PC-3 (cell line): ENCODE measurements around the gene SLC10A4. TPM values are rescaled to one million over a fixed set of nuclear protein-coding genes. Genes with fewer than 3 reads are reported as not detected.

Experiments
- ATAC-seq: fragments of 200-7000 bp; cut with Tn5 transposase; 2 replicates; pipeline ENCODE4 v1.9.1; 2020; ENCODE audit warnings: mild to moderate bottlenecking, moderate library complexity
- BruUV-seq: library from RNA; stranded (reverse); fragments of 400-500 nt; replicated peaks from 2 replicates; lab custom pipeline; 2021; lab: Mats Ljungman, UMichigan
- CTCF ChIA-PET: fragments of 300-600 bp; sonication (Branson Sonifier 250); formaldehyde crosslinking; loops from one replicate; lab custom pipeline; 2022; ENCODE audit warnings: antibody characterized with exemption; lab: Charles Lee
- POLR2A ChIA-PET: fragments of 300-600 bp; sonication (Branson Sonifier 250); formaldehyde crosslinking; loops from one replicate; lab custom pipeline; 2022; ENCODE audit warnings: antibody characterized with exemption; ENCODE audit not compliant: unreplicated experiment; lab: Charles Lee
- DNase-seq: peaks from one replicate; pipeline ENCODE4 v3.0.0-alpha.2; 2015
- H2AFZ ChIP-seq: fragments of 300-600 bp; sonication (generic); 2 replicates; pipeline ENCODE4 v1.6.0; 2016; ENCODE audit warnings: antibody characterized with exemption, low read length
- H3F3A ChIP-seq: fragments of 300-600 bp; sonication (generic); one replicate; pipeline ENCODE4 v1.6.0; 2017; ENCODE audit warnings: antibody characterized with exemption, low read length, control low read depth, mild to moderate bottlenecking; ENCODE audit not compliant: unreplicated experiment
- H3K27ac ChIP-seq: fragments of 300-600 bp; sonication (generic); 2 replicates; pipeline ENCODE4 v1.5.1; 2016; ENCODE audit warnings: mild to moderate bottlenecking, low read length
- H3K27me3 ChIP-seq: fragments of 300-600 bp; sonication (generic); 2 replicates; pipeline ENCODE4 v1.6.1; 2016; ENCODE audit warnings: low read length, mixed read lengths
- H3K36me3 ChIP-seq: fragments of 300-600 bp; sonication (generic); 2 replicates; pipeline ENCODE4 v1.6.1; 2016; ENCODE audit warnings: low read depth, mixed run types, low read length, mixed read lengths
- H3K4me1 ChIP-seq: fragments of 300-600 bp; sonication (generic); 2 replicates; pipeline ENCODE4 v1.5.1; 2016; ENCODE audit warnings: low read length; ENCODE audit not compliant: insufficient read depth
- H3K4me2 ChIP-seq: fragments of 300-600 bp; sonication (generic); 2 replicates; pipeline ENCODE4 v1.6.0; 2016; ENCODE audit warnings: low read length
- H3K4me3 ChIP-seq: fragments of 300-600 bp; sonication (generic); 2 replicates; pipeline ENCODE4 v1.5.1; 2016; ENCODE audit warnings: mild to moderate bottlenecking, low read length, mixed read lengths
- H3K79me2 ChIP-seq: fragments of 300-600 bp; sonication (generic); 2 replicates; pipeline ENCODE4 v1.6.1; 2017; ENCODE audit warnings: low read length, mixed read lengths
- H3K9ac ChIP-seq: fragments of 300-600 bp; sonication (generic); 2 replicates; pipeline ENCODE4 v1.6.0; 2016; ENCODE audit warnings: mild to moderate bottlenecking, low read length
- H3K9me2 ChIP-seq: fragments of 300-600 bp; sonication (generic); replicated peaks from 2 replicates; pipeline ENCODE4 v1.6.1; 2016; ENCODE audit warnings: mixed run types, low read length, mixed read lengths
- H3K9me3 ChIP-seq: fragments of 300-600 bp; sonication (generic); 2 replicates; pipeline ENCODE4 v1.6.1; 2016; ENCODE audit warnings: low read length, mixed read lengths
- H4K20me1 ChIP-seq: fragments of 300-600 bp; sonication (generic); 2 replicates; pipeline ENCODE4 v1.6.1; 2016; ENCODE audit warnings: low read length, mixed read lengths
- EZH2 ChIP-seq: fragments of 300-600 bp; sonication (generic); IDR thresholded peaks from one replicate; pipeline ENCODE4 v1.6.1; 2017; ENCODE audit warnings: antibody characterized with exemption, mild to moderate bottlenecking, low read length; ENCODE audit not compliant: unreplicated experiment
- EZH2phosphoT487 ChIP-seq: fragments of 300-600 bp; sonication (generic); IDR thresholded peaks from 2 replicates; pipeline ENCODE4 v1.6.1; 2018; ENCODE audit warnings: mild to moderate bottlenecking, antibody characterized with exemption, low read length, borderline replicate concordance
- intact Hi-C: fragments of 100-400 bp; cut with micrococcal nuclease; formaldehyde crosslinking; loops from 2 replicates; pipeline ENCODE4 v1.9.0; 2023
- total RNA-seq: library from RNA; depleted of rRNA; stranded (reverse); fragments of >200 nt; gene quantifications from 2 replicates; pipeline ENCODE4 v1.2.3, GENCODE V29; 2014
- TF ChIP-seq, protein P1 (sequence below): fragments of 300-600 bp; sonication (generic); conservative IDR thresholded peaks from 2 replicates; pipeline ENCODE4 v1.5.1; 2017; ENCODE audit warnings: antibody characterized with exemption, low read depth, mild to moderate bottlenecking, low read length

The SLC10A4 gene
- total RNA-seq, 1 experiment from 2014 or later, result not detected

GRCh38 chr4:48490012-48490679 lies 7.0 kb downstream of the SLC10A4 start, which contains the start of gene ZAR1:
TSS of gene ZAR1 (plus strand) at chr4:48490252. CDS start at chr4:48490292, 40 bp downstream.
- intact Hi-C loops, result no loop called here
- no peaks in the 10 kb centered on the region for H4K20me1 ChIP-seq
- no TSS peak for BruUV-seq
- ChIA-PET POLR2A (no interaction called here), CTCF (no interaction called here)
- H2AFZ ChIP-seq, result no peak within 1 kb of the TSS
- no peak within 1 kb of the TSS for H3K4me3 ChIP-seq
- no peaks in the 10 kb centered on the region for H3K79me2 ChIP-seq
- H3F3A ChIP-seq, result no peaks in the 10 kb centered on the region
- no peaks in the 10 kb centered on the region for H3K9me2 ChIP-seq
- ATAC-seq, result no peak
- no peak for DNase-seq
- no peak within 1 kb of the TSS for H3K4me2 ChIP-seq
- TF ChIP-seq, protein P1, sequence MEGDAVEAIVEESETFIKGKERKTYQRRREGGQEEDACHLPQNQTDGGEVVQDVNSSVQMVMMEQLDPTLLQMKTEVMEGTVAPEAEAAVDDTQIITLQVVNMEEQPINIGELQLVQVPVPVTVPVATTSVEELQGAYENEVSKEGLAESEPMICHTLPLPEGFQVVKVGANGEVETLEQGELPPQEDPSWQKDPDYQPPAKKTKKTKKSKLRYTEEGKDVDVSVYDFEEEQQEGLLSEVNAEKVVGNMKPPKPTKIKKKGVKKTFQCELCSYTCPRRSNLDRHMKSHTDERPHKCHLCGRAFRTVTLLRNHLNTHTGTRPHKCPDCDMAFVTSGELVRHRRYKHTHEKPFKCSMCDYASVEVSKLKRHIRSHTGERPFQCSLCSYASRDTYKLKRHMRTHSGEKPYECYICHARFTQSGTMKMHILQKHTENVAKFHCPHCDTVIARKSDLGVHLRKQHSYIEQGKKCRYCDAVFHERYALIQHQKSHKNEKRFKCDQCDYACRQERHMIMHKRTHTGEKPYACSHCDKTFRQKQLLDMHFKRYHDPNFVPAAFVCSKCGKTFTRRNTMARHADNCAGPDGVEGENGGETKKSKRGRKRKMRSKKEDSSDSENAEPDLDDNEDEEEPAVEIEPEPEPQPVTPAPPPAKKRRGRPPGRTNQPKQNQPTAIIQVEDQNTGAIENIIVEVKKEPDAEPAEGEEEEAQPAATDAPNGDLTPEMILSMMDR, result no peak
- no peak for TF ChIP-seq EZH2
- TF ChIP-seq EZH2phosphoT487, result no peak
- no peaks in the 10 kb centered on the region for H3K36me3 ChIP-seq
- no peaks in the 10 kb centered on the region for H3K4me1 ChIP-seq
- no peaks in the 10 kb centered on the region for H3K9me3 ChIP-seq
- H3K27ac ChIP-seq, result no peak within 1 kb of the TSS
- H3K27me3 ChIP-seq, result no peaks in the 10 kb centered on the region
- no peak within 1 kb of the TSS for H3K9ac ChIP-seq

DNA sequence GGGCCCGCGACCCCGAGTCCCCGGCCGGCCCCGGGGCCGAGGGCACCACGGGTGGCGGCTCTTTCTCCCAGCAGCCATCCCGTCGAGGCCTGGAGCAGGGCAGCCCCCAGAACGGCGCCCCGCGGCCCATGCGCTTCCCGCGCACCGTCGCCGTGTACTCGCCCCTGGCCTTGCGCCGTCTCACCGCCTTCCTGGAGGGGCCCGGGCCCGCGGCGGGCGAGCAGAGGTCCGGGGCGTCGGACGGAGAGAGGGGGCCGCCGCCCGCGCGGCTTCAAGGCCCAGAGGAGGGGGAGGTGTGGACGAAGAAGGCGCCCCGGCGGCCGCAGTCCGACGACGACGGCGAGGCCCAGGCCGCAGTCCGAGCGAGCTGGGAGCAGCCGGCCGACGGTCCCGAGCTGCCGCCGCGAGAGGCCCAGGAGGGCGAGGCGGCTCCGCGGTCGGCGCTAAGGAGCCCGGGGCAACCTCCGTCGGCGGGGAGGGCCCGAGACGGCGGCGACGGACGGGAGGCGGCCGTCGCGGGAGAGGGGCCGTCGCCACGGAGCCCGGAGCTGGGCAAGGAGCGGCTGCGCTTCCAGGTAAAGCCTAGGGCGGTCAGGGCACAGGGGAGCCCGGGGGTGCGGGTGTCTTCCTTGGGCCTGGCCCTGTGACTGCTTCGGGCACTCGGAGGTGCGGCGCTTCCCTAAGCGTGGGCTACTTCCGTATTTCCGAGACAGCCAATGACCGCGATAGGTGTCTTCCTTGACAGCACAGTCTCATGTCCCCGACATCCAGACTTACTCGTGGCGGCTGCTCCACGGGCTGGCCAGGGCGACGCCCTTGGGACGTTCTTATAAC lies 7.8 kb downstream of the SLC10A4 start:
- Histone ChIP-seq H3K4me3 (no peak overlapping the region), H2AFZ (no peak overlapping the region), H3K9me2 (no peaks in the 10 kb centered on the region), H3K9ac (no peak overlapping the region), H3K4me2 (no peak overlapping the region), H3K4me1 (no peaks in the 10 kb centered on the region), H3K79me2 (no peaks in the 10 kb centered on the region), H3K9me3 (no peaks in the 10 kb centered on the region), H3K27ac (no peak overlapping the region), H3F3A (no peaks in the 10 kb centered on the region), H3K27me3 (no peaks in the 10 kb centered on the region), H3K36me3 (no peaks in the 10 kb centered on the region), H4K20me1 (no peaks in the 10 kb centered on the region)
- no TSS peak for BruUV-seq
- intact Hi-C loops, result no loop called here
- ATAC-seq (no peak), DNase-seq (no peak)
- CTCF ChIA-PET, result no interaction called here
- POLR2A ChIA-PET, result no interaction called here
- TF ChIP-seq, protein P1, result no peak
- no peak for TF ChIP-seq EZH2phosphoT487
- no peak for TF ChIP-seq EZH2
